Left renal pelvis (tissue), 4 donors: ENCODE results near the gene SNAPC2. TPM values are rescaled to one million over a fixed set of nuclear protein-coding genes. Genes with fewer than 3 reads are reported as not detected.
"Not testable (repeated sequence)": the region's sequence is repeated elsewhere in the genome, so short reads cannot be mapped to it uniquely, and the experiment has no call there.

Source experiments
- DNase-seq, 4 donors: peaks; one replicate each; pipeline ENCODE4 v3.0.0-alpha.2; 2013; ENCODE audit warnings: low read depth in 4 of 4, low spot score in 3 of 4
- polyA plus RNA-seq, 4 donors: library from polyadenylated mRNA; unstranded; fragments of 120-200 nt; gene quantifications; one replicate each; pipeline ENCODE4 v1.2.1, GENCODE V29; 2013; ENCODE audit not compliant: insufficient read length in 4 of 4

The SNAPC2 gene
- polyA plus RNA-seq, 4 donors, result 13.6 to 20.9 (median 16.1) TPM

GRCh38 chr19:7931221-7932061 lies 11.3 kb downstream of the SNAPC2 start:
- DNase-seq, result no peak

GRCh38 chr19:7932276-7932929 lies 12.3 kb downstream of the SNAPC2 start:
- no peak for DNase-seq

- DNase-seq, result no peak
Measured at GRCh38 chr19:7932930-7933300, 12.8 kb downstream of the SNAPC2 start.

GRCh38 chr19:7933411-7933810 lies 13.3 kb downstream of the SNAPC2 start:
- DNase-seq, result no peak

- DNase-seq, result no peak
Measured at GRCh38 chr19:7933828-7934725, 13.9 kb downstream of the SNAPC2 start.

GRCh38 chr19:7934766-7935165 lies 14.6 kb downstream of the SNAPC2 start:
- DNase-seq, result no peak

GRCh38 chr19:7940841-7941240 lies 20.7 kb downstream of the SNAPC2 start:
- DNase-seq, result no peak

GRCh38 chr19:7941895-7942596 lies 21.9 kb downstream of the SNAPC2 start:
- no peak for DNase-seq

- no peak for DNase-seq
Measured at GRCh38 chr19:7942981-7943443, 22.9 kb downstream of the SNAPC2 start.

GRCh38 chr19:7943444-7944176 lies 23.5 kb downstream of the SNAPC2 start, which contains the start of gene TIMM44:
TSS of gene TIMM44 (minus strand) at chr19:7943666. CDS start at chr19:7943651, 15 bp downstream.
- peak; percentile 95 to 99 (median 98) for DNase-seq

- peak; percentile 81 to 89 (median 86) for DNase-seq
Measured at GRCh38 chr19:7944177-7944761, 24.1 kb downstream of the SNAPC2 start.

GRCh38 chr19:7947939-7948338 lies 27.8 kb downstream of the SNAPC2 start:
- DNase-seq, result no peak

GRCh38 chr19:7953060-7953459 lies 32.9 kb downstream of the SNAPC2 start:
- no peak for DNase-seq

GRCh38 chr19:7953576-7953975 lies 33.4 kb downstream of the SNAPC2 start:
- DNase-seq, result no peak

- no peak for DNase-seq
Measured at GRCh38 chr19:7955696-7956095, 35.6 kb downstream of the SNAPC2 start.

GRCh38 chr19:7959211-7959610 lies 39.1 kb downstream of the SNAPC2 start:
- no peak for DNase-seq

GRCh38 chr19:7961082-7961481 lies 40.9 kb downstream of the SNAPC2 start:
- not testable (repeated sequence) for DNase-seq

GRCh38 chr19:7961920-7962626 lies 41.9 kb downstream of the SNAPC2 start:
- DNase-seq, result no peak
